Measurements from ENCODE around the gene RAD51D.

Gene RAD51D

DNA sequence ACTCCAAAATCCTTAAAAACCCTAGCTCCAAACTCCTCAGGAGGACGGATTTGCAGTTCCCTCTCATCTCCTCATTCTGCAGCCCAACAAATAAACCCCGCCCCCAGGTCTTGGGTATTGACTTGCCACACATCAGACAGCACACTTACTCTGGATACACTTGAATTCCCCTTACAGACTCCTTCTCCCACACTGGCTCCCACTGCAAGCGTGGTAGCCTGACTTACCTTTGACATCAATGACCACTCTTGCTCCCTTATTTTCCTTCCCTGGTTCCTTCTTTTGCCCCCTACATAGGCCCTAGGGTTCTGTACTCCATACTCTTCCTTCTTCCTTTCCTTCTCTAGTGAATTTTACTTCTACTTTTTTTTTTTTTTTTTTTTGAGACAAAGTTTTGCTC is 63.6 kb downstream of the RAD51D start:
- Histone ChIP-seq H3K27ac (no peak overlapping the region), H3K27me3 (replicated peaks) (no peaks in the 10 kb centered on the region), H3K4me3 (ENCODE audit: low read depth, low read length) (no peak overlapping the region), H3K36me3 (replicated peaks) (no peaks in the 10 kb centered on the region)
- no peak for DNase-seq
- in situ Hi-C loops (cut with HindIII; ENCODE audit: low pct_ligation_motif_present, low sequenced_read_pairs), result no loop called here
- TF ChIP-seq, protein P1, sequence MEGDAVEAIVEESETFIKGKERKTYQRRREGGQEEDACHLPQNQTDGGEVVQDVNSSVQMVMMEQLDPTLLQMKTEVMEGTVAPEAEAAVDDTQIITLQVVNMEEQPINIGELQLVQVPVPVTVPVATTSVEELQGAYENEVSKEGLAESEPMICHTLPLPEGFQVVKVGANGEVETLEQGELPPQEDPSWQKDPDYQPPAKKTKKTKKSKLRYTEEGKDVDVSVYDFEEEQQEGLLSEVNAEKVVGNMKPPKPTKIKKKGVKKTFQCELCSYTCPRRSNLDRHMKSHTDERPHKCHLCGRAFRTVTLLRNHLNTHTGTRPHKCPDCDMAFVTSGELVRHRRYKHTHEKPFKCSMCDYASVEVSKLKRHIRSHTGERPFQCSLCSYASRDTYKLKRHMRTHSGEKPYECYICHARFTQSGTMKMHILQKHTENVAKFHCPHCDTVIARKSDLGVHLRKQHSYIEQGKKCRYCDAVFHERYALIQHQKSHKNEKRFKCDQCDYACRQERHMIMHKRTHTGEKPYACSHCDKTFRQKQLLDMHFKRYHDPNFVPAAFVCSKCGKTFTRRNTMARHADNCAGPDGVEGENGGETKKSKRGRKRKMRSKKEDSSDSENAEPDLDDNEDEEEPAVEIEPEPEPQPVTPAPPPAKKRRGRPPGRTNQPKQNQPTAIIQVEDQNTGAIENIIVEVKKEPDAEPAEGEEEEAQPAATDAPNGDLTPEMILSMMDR (IDR thresholded peaks at IDR 0.05; ENCODE audit: low read depth, low read length, missing control alignments), result no peak

DNA sequence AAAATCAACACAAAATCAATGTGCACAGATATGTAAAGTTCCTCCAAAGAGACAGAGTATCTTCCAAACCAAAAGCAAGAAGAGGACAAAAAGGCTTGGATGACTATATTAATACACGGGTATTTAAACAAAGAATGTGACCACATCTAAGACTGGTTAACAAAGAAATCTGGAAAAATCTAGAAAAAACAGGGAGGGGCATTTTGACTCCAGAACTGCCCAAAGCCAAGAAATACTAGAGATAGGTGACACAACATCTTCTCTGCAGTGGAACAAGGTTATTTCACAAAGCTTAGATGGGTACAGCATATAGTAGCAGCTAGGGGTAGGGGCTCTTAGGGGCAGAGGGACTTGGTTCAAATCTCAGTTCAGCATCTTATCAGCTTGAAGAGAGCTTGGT is 66.5 kb downstream of the RAD51D start:
- Histone ChIP-seq H3K4me3 (ENCODE audit: low read depth, low read length) (no peak overlapping the region), H3K27ac (no peak overlapping the region), H3K36me3 (replicated peaks) (no peaks in the 10 kb centered on the region), H3K27me3 (replicated peaks) (no peaks in the 10 kb centered on the region)
- in situ Hi-C loops (cut with HindIII; ENCODE audit: low pct_ligation_motif_present, low sequenced_read_pairs), result no loop called here
- DNase-seq, result no peak
- TF ChIP-seq, protein P1 (IDR thresholded peaks at IDR 0.05; ENCODE audit: low read depth, low read length, missing control alignments), result no peak

DNA sequence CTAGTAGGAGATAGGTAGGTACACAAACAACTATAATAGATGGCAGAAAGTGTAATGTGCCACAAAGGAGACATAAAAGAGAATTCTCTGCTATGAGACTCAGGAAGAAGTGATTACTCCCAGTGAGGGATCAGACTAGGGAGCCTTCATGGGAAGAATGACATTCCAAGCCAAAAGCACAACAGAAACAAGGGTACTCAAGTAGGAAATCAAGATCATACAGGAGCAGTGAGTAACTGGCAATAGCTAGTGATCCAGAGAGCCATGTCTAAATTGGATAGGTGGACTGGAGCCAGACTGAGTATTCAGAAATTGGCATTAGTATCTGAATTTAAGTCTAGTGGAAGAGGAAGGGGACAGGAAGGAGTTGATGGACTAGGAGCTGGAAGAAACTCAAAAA is 66.9 kb downstream of the RAD51D start:
- no peaks in the 10 kb centered on the region for H3K36me3 ChIP-seq (replicated peaks)
- no peak overlapping the region for H3K4me3 ChIP-seq (ENCODE audit: low read depth, low read length)
- TF ChIP-seq, protein P1 (IDR thresholded peaks at IDR 0.05; ENCODE audit: low read depth, low read length, missing control alignments), result no peak
- no peak for DNase-seq
- peak overlapping the region; percentile 1 for H3K27ac ChIP-seq
- in situ Hi-C loops (cut with HindIII; ENCODE audit: low pct_ligation_motif_present, low sequenced_read_pairs), result no loop called here
- no peaks in the 10 kb centered on the region for H3K27me3 ChIP-seq (replicated peaks)

DNA sequence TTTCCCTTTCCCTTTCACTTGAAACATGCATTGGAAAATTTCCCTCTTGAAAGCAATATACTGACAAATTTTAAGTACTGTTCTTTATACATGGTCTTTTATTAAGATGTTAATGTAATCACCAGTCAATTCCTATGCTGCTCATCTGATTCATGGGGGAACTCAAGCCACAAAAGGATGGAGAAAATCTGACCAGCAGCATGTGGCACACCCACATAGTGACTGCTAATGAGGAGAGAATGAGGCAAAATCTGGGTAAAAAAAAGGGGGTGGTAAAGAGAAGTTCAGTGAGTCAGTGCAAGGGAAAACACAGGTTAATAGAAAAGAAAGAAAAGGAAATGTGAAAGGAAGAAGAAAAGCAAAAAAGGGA is 67.4 kb downstream of the RAD51D start:
- Histone ChIP-seq H3K27me3 (replicated peaks) (no peaks in the 10 kb centered on the region), H3K27ac (peak overlapping the region; percentile 20), H3K36me3 (replicated peaks) (no peaks in the 10 kb centered on the region), H3K4me3 (ENCODE audit: low read depth, low read length) (no peak overlapping the region)
- peak; percentile 33 for DNase-seq
- TF ChIP-seq, protein P1 (IDR thresholded peaks at IDR 0.05; ENCODE audit: low read depth, low read length, missing control alignments), result no peak
- in situ Hi-C loops (cut with HindIII; ENCODE audit: low pct_ligation_motif_present, low sequenced_read_pairs), result no loop called here

DNA sequence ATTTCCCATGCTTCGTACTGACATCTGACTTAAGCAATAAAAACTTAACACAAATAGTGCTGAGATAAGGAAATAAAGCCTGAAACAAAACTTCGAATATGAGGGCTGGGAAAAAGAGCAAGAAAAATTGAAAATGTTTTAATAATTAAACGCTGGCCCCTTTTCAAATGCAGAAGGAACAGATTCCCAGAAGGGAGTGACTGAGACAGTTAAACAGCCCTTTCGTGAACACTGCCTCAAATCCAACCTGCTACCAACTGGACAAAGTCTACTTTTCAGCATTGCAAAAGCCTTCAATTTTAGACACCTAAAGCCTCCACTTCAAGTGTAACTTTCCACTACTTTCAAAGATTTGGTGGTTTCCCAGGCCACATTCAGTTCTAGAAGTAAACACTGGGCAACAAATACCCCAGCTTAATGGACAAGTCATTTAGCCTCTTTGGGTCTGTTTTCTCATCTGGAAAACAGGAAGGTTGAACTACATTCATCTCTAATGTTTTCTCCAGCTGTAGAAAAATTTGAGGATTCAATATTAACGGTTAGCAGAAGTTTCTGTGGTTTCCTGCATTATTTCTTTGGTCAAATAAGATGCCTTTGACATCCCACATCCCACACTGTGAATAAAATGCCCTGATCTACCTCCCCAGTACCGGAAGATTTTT is 68.0 kb downstream of the RAD51D start:
- Histone ChIP-seq H3K4me3 (ENCODE audit: low read depth, low read length) (no peak overlapping the region), H3K36me3 (replicated peaks) (no peaks in the 10 kb centered on the region), H3K27ac (peak overlapping the region; percentile 20), H3K27me3 (replicated peaks) (no peaks in the 10 kb centered on the region)
- peak; percentile 4 for DNase-seq
- in situ Hi-C loops (cut with HindIII; ENCODE audit: low pct_ligation_motif_present, low sequenced_read_pairs), result no loop called here
- TF ChIP-seq, protein P1 (IDR thresholded peaks at IDR 0.05; ENCODE audit: low read depth, low read length, missing control alignments), result no peak

DNA sequence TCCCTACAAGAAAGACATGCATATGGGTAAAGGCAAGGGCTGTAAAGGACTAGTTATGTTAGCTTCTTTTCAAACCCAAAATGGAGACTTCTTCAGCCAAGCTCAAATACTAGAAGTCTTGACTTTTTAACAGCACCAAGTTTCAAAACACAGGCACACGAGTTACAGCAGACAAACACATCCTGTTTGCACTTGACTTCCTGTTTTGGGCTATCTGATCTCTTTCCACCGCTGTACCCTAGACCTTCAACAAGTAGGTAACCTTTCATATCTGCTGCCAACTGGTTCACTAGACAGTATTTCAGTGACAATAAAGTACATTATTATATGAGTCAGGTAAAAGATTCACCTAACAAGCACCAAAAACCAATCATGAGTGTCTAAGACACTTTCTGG is 68.5 kb downstream of the RAD51D start:
- in situ Hi-C loops (cut with HindIII; ENCODE audit: low pct_ligation_motif_present, low sequenced_read_pairs), result no loop called here
- TF ChIP-seq, protein P1 (IDR thresholded peaks at IDR 0.05; ENCODE audit: low read depth, low read length, missing control alignments), result no peak
- H3K36me3 ChIP-seq (replicated peaks), result no peaks in the 10 kb centered on the region
- no peak overlapping the region for H3K4me3 ChIP-seq (ENCODE audit: low read depth, low read length)
- H3K27me3 ChIP-seq (replicated peaks), result no peaks in the 10 kb centered on the region
- peak overlapping the region; percentile 20 for H3K27ac ChIP-seq
- DNase-seq, result no peak
